WTC11 (cell line): ENCODE data around the gene CADM4.

Experiments
- IRF2 ChIP-seq: sonication (generic); formaldehyde crosslinking; IDR thresholded peaks from 2 replicates; pipeline ENCODE4 v1.8.0; 2022; ENCODE audit warnings: low read depth, missing genetic modification reagents, borderline replicate concordance
- TEAD1 ChIP-seq: sonication (generic); formaldehyde crosslinking; IDR thresholded peaks from 2 replicates; pipeline ENCODE4 v1.8.0; 2022; ENCODE audit warnings: mild to moderate bottlenecking, missing genetic modification reagents
- TF ChIP-seq, protein P1 (sequence below): fragments of 200-600 bp; IDR thresholded peaks from 2 replicates; pipeline ENCODE4 v1.8.0; 2022; ENCODE audit warnings: antibody characterized with exemption
- TF ChIP-seq, protein P2 (sequence below): sonication (generic); formaldehyde crosslinking; IDR thresholded peaks from 2 replicates; pipeline ENCODE4 v1.8.1; 2022; ENCODE audit warnings: low read depth, mild to moderate bottlenecking, moderate library complexity, missing genetic modification reagents, borderline replicate concordance
- TF ChIP-seq, protein P3 (sequence below): sonication (generic); formaldehyde crosslinking; IDR thresholded peaks from 2 replicates; pipeline ENCODE4 v1.8.0; 2023; ENCODE audit warnings: missing genetic modification reagents
- TF ChIP-seq, protein P4 (sequence below): sonication (generic); formaldehyde crosslinking; IDR thresholded peaks from 2 replicates; pipeline ENCODE4 v1.8.1; 2023; ENCODE audit warnings: mild to moderate bottlenecking, missing genetic modification reagents, moderate library complexity

DNA sequence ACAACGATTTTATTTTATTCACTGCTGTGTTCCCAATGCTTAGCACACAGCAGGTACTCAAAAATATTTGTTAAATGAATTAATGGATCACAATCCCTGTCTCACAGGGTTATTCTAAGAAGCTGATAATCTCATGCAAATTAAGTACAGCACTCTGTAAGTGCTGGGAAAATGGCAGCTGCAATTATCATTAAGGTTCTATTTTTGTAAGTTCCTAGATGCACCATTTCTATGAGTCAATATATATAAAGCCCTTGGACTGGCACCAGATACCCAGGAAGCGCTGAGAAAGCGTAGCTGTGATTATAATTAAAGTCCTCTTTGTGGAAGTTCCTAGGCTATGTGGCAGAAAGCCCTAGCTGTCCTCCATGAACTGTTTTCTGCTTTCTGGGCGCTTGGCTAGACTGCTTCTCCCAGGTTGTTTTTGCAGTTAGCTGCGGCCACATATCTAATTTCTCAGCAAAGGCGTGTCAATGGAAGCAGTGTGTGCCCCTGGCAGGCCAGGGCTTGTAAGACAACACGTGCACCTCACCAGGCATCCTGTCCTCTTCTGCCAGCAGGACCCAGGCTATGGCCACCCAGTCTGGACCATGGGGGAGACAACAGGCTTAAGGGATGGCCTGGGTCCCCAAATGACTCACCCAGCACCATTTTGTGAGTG lies 33.0 kb downstream of the CADM4 start:
- TF ChIP-seq IRF2 (CRISPR knock-in tag) (no peak), TEAD1 (CRISPR knock-in tag) (no peak)
- TF ChIP-seq, protein P1, sequence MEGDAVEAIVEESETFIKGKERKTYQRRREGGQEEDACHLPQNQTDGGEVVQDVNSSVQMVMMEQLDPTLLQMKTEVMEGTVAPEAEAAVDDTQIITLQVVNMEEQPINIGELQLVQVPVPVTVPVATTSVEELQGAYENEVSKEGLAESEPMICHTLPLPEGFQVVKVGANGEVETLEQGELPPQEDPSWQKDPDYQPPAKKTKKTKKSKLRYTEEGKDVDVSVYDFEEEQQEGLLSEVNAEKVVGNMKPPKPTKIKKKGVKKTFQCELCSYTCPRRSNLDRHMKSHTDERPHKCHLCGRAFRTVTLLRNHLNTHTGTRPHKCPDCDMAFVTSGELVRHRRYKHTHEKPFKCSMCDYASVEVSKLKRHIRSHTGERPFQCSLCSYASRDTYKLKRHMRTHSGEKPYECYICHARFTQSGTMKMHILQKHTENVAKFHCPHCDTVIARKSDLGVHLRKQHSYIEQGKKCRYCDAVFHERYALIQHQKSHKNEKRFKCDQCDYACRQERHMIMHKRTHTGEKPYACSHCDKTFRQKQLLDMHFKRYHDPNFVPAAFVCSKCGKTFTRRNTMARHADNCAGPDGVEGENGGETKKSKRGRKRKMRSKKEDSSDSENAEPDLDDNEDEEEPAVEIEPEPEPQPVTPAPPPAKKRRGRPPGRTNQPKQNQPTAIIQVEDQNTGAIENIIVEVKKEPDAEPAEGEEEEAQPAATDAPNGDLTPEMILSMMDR = no peak
- TF ChIP-seq, protein P2, sequence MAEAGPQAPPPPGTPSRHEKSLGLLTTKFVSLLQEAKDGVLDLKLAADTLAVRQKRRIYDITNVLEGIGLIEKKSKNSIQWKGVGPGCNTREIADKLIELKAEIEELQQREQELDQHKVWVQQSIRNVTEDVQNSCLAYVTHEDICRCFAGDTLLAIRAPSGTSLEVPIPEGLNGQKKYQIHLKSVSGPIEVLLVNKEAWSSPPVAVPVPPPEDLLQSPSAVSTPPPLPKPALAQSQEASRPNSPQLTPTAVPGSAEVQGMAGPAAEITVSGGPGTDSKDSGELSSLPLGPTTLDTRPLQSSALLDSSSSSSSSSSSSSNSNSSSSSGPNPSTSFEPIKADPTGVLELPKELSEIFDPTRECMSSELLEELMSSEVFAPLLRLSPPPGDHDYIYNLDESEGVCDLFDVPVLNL = no peak
- TF ChIP-seq, protein P3, sequence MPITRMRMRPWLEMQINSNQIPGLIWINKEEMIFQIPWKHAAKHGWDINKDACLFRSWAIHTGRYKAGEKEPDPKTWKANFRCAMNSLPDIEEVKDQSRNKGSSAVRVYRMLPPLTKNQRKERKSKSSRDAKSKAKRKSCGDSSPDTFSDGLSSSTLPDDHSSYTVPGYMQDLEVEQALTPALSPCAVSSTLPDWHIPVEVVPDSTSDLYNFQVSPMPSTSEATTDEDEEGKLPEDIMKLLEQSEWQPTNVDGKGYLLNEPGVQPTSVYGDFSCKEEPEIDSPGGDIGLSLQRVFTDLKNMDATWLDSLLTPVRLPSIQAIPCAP (CRISPR knock-in tag) = no peak
- TF ChIP-seq, protein P4, sequence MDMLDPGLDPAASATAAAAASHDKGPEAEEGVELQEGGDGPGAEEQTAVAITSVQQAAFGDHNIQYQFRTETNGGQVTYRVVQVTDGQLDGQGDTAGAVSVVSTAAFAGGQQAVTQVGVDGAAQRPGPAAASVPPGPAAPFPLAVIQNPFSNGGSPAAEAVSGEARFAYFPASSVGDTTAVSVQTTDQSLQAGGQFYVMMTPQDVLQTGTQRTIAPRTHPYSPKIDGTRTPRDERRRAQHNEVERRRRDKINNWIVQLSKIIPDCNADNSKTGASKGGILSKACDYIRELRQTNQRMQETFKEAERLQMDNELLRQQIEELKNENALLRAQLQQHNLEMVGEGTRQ (CRISPR knock-in tag) = no peak
